Measurements from ENCODE around the gene CHN2.

DNA sequence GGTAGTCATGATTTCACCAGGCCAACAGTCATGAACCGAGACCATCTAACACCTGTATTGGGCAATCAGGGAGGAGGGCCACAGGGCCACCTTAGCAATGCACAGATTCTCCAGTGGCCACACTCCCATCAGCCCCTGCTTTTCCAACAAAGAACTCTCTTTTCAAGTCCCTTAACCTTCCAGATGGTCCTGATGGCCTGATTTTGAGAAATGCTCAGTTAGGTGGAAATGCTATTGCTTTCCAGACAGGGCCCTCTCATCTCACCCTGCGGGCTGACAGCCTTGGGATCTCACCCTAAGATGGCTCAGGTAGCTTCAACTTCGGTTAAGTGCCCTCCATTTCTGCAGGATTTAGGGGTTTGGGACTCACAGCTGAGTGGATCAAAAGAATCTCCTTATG is 237.1 kb downstream of the CHN2 start:
- no peak for TF ChIP-seq PATZ1 (CRISPR knock-in tag; IDR thresholded peaks at IDR 0.05; ENCODE audit: borderline replicate concordance)
- TF ChIP-seq TCF4 (CRISPR knock-in tag; IDR thresholded peaks at IDR 0.05; ENCODE audit: borderline replicate concordance), result no peak
- TF ChIP-seq CREB5 (CRISPR knock-in tag; IDR thresholded peaks at IDR 0.05; ENCODE audit: low read depth), result no peak
- TF ChIP-seq ZNF8 (CRISPR knock-in tag; IDR thresholded peaks at IDR 0.05), result no peak
- TF ChIP-seq ZFP3 (CRISPR knock-in tag; IDR thresholded peaks at IDR 0.05), result no peak
- no peak for TF ChIP-seq TSHZ2 (CRISPR knock-in tag; IDR thresholded peaks at IDR 0.05)
- no peak for TF ChIP-seq GLIS3 (CRISPR knock-in tag; IDR thresholded peaks at IDR 0.05)
- no peak for TF ChIP-seq POU6F1 (CRISPR knock-in tag; IDR thresholded peaks at IDR 0.05; ENCODE audit: borderline replicate concordance, low read depth)

All from SK-N-SH treated with all-trans-retinoic acid at 6 μM for 48 hours (cell line).